HepG2 (cell line): ENCODE data around the gene HECTD4. TPM values are rescaled to one million over a fixed set of nuclear protein-coding genes. Genes with fewer than 3 reads are reported as not detected.
A peak's percentile ranks its signal among the peaks of the same experiment; 100 is the strongest.

Experiments
- DPF2 ChIP-seq: sonication (generic); formaldehyde crosslinking; IDR thresholded peaks from 2 replicates; pipeline ENCODE4 v1.4.0; 2020; ENCODE audit warnings: mild to moderate bottlenecking, low read depth, missing genetic modification reagents, borderline replicate concordance
- GMEB2 ChIP-seq: IDR thresholded peaks from 2 replicates; pipeline ENCODE4 v1.6.1; 2016; ENCODE audit warnings: missing biosample characterization, missing genetic modification reagents, low read depth
- MAZ ChIP-seq, 2 experiments: sonication (generic) in 1 of 2; formaldehyde crosslinking in 1 of 2; IDR thresholded peaks; 2 replicates each; pipeline versions ENCODE4 v1.5.0 to v1.6.1; 2012 to 2020; ENCODE audit warnings: low read depth in 2 of 2, mild to moderate bottlenecking in 2 of 2, borderline replicate concordance in 1 of 2, improper control_type of control experiment in 1 of 2, low read length in 1 of 2, missing genetic modification reagents in 1 of 2, moderate library complexity in 1 of 2
- MXD3 ChIP-seq: IDR thresholded peaks from 2 replicates; pipeline ENCODE4 v1.6.1; 2016; ENCODE audit warnings: mild to moderate bottlenecking, missing biosample characterization, missing genetic modification reagents
- MYNN ChIP-seq: sonication (generic); formaldehyde crosslinking; IDR thresholded peaks from 2 replicates; pipeline ENCODE4 v1.4.0; 2020; ENCODE audit warnings: mild to moderate bottlenecking, low read depth, missing genetic modification reagents
- PHF5A ChIP-seq: IDR thresholded peaks from one replicate; pipeline ENCODE4 v1.6.1; 2018; ENCODE audit warnings: low read depth, missing genetic modification reagents; ENCODE audit not compliant: unreplicated experiment
- ZBTB38 ChIP-seq: sonication (generic); formaldehyde crosslinking; IDR thresholded peaks from 2 replicates; pipeline ENCODE4 v1.5.1; 2020; ENCODE audit warnings: mild to moderate bottlenecking, missing genetic modification reagents
- ZMYM4 ChIP-seq: sonication (generic); formaldehyde crosslinking; IDR thresholded peaks from 2 replicates; pipeline ENCODE4 v1.8.1; 2023; ENCODE audit warnings: mild to moderate bottlenecking, missing genetic modification reagents
- ZNF235 ChIP-seq: sonication (generic); formaldehyde crosslinking; IDR thresholded peaks from 2 replicates; pipeline ENCODE4 v1.8.1; 2023; ENCODE audit warnings: mild to moderate bottlenecking, missing genetic modification reagents, borderline replicate concordance
- ZNF24 ChIP-seq: fragments of 450-650 bp; IDR thresholded peaks from 2 replicates; pipeline ENCODE4 v1.6.1; 2017; ENCODE audit warnings: antibody characterized with exemption, mild to moderate bottlenecking
- ZNF281 ChIP-seq: sonication (generic); formaldehyde crosslinking; IDR thresholded peaks from 2 replicates; pipeline ENCODE4 v1.4.0; 2020; ENCODE audit warnings: missing genetic modification reagents, borderline replicate concordance
- ZNF556 ChIP-seq: sonication (generic); formaldehyde crosslinking; IDR thresholded peaks from 2 replicates; pipeline ENCODE4 v1.4.0; 2020; ENCODE audit warnings: mild to moderate bottlenecking, missing genetic modification reagents, borderline replicate concordance
- ZNF788 ChIP-seq: sonication (generic); formaldehyde crosslinking; IDR thresholded peaks from 2 replicates; pipeline ENCODE4 v1.5.0; 2020; ENCODE audit warnings: mild to moderate bottlenecking, missing genetic modification reagents, borderline replicate concordance
- polyA plus RNA-seq, 8 experiments: library from polyadenylated mRNA; depleted of rRNA in 3 of 8; stranded (reverse) in 7 of 8; unstranded in 1 of 8; fragments of >200 nt; fragmentation: Illumina TruSeq in 4 of 8; extraction: Trizol in 4 of 8; gene quantifications; 2 replicates each; pipeline versions ENCODE4 v1.2.1 to v1.2.3, GENCODE V29; 2011 to 2016; ENCODE audit warnings: low read depth in 4 of 8, missing spikeins in 1 of 8, mixed read lengths in 1 of 8; ENCODE audit not compliant: insufficient read depth in 1 of 8
- total RNA-seq, 5 experiments: library from RNA; depleted of rRNA; stranded (reverse); fragments of >200 nt; fragmentation: Illumina TruSeq; extraction: Trizol; gene quantifications; 2 replicates each; pipeline ENCODE4 v1.2.3, GENCODE V29; 2016; ENCODE audit warnings: low read depth in 1 of 5
- TF ChIP-seq, protein P1 (sequence below): sonication (generic); formaldehyde crosslinking; IDR thresholded peaks from 2 replicates; pipeline ENCODE4 v1.8.1; 2022; ENCODE audit warnings: mild to moderate bottlenecking, missing genetic modification reagents
- TF ChIP-seq, protein P2 (sequence below): sonication (generic); formaldehyde crosslinking; conservative IDR thresholded peaks from 2 replicates; pipeline ENCODE4 v1.4.0; 2020; ENCODE audit warnings: missing genetic modification reagents
- TF ChIP-seq, protein P3 (sequence below): sonication (generic); formaldehyde crosslinking; IDR thresholded peaks from 2 replicates; pipeline ENCODE4 v1.5.0; 2020; ENCODE audit warnings: missing genetic modification reagents

Gene HECTD4
- total and polyA plus RNA-seq, 2 of the 13 experiments (the other 11 are each of a cell fraction or from before 2014, with no cell fraction given) = 9.0 to 11.4 TPM

DNA sequence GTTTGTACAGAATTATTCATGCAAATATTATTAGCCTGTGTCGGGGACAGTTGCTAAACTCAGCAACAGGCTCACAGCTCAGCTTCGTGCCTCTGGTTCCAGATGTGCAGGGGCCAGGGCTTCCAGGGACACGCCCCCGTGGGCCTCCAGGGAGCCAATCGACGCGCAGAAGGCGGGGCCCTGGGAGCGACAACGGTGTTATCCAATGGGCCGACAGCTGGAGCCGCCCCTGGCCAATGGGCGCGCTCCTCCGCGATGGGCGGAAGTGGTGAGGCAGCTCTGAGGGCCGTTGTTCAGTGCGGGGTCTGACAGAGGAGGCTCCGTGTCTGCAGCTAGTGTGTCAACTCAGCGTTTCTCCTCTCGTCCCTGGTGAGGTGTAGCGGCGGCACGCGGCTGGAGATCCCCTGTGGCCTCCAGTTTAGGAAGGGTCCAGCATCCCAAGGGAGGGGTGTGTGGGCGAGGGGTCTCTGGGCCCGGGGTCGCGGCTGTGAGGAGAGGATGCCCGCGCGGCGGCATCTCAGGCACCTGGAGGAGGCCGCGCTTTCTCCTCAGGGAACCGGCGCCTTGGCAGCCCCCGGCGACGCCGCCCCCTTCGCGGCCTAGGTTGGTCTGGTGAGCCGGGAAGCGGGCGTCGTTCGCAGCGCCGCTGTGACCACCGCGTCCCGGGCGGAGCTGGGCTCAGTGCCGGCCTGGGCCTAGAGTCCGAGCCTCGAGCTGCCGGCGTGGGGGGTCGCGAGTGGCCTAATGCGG is 256.8 kb downstream of the HECTD4 start, which contains the start of gene TRAFD1 (continued):
- TF ChIP-seq, protein P1, sequence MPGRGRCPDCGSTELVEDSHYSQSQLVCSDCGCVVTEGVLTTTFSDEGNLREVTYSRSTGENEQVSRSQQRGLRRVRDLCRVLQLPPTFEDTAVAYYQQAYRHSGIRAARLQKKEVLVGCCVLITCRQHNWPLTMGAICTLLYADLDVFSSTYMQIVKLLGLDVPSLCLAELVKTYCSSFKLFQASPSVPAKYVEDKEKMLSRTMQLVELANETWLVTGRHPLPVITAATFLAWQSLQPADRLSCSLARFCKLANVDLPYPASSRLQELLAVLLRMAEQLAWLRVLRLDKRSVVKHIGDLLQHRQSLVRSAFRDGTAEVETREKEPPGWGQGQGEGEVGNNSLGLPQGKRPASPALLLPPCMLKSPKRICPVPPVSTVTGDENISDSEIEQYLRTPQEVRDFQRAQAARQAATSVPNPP (CRISPR knock-in tag) = no peak
- no peak for TF ChIP-seq ZNF281
- TF ChIP-seq, protein P2, sequence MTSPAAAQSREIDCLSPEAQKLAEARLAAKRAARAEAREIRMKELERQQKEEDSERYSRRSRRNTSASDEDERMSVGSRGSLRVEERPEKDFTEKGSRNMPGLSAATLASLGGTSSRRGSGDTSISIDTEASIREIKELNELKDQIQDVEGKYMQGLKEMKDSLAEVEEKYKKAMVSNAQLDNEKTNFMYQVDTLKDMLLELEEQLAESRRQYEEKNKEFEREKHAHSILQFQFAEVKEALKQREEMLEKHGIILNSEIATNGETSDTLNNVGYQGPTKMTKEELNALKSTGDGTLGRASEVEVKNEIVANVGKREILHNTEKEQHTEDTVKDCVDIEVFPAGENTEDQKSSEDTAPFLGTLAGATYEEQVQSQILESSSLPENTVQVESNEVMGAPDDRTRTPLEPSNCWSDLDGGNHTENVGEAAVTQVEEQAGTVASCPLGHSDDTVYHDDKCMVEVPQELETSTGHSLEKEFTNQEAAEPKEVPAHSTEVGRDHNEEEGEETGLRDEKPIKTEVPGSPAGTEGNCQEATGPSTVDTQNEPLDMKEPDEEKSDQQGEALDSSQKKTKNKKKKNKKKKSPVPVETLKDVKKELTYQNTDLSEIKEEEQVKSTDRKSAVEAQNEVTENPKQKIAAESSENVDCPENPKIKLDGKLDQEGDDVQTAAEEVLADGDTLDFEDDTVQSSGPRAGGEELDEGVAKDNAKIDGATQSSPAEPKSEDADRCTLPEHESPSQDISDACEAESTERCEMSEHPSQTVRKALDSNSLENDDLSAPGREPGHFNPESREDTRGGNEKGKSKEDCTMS (CRISPR knock-in tag) = no peak
- TF ChIP-seq PHF5A (CRISPR knock-in tag) = no peak
- no peak for TF ChIP-seq GMEB2 (CRISPR knock-in tag)
- TF ChIP-seq, protein P3, sequence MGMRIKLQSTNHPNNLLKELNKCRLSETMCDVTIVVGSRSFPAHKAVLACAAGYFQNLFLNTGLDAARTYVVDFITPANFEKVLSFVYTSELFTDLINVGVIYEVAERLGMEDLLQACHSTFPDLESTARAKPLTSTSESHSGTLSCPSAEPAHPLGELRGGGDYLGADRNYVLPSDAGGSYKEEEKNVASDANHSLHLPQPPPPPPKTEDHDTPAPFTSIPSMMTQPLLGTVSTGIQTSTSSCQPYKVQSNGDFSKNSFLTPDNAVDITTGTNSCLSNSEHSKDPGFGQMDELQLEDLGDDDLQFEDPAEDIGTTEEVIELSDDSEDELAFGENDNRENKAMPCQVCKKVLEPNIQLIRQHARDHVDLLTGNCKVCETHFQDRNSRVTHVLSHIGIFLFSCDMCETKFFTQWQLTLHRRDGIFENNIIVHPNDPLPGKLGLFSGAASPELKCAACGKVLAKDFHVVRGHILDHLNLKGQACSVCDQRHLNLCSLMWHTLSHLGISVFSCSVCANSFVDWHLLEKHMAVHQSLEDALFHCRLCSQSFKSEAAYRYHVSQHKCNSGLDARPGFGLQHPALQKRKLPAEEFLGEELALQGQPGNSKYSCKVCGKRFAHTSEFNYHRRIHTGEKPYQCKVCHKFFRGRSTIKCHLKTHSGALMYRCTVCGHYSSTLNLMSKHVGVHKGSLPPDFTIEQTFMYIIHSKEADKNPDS (CRISPR knock-in tag) = no peak
- peak; percentile 72; the same call in 1 of the 2 replicates for TF ChIP-seq MXD3 (CRISPR knock-in tag)
- peak; percentile 72 for TF ChIP-seq ZMYM4 (CRISPR knock-in tag)
- TF ChIP-seq ZBTB38 = peak; percentile 77
- TF ChIP-seq ZNF235 (CRISPR knock-in tag) = peak; percentile 73; the same call in 1 of the 2 replicates
- no peak; the same call in 1 of the 2 replicates for TF ChIP-seq ZNF788 (CRISPR knock-in tag)
- no peak for TF ChIP-seq MYNN (CRISPR knock-in tag)
- TF ChIP-seq MAZ (IDR thresholded peaks at IDR 0.05; ENCODE audit: borderline replicate concordance, low read depth, low read length) = peak; percentile 42; the same call in 1 of the 2 replicates
- peak; percentile 78 for TF ChIP-seq MAZ (CRISPR knock-in tag; IDR thresholded peaks at IDR 0.05; ENCODE audit: low read depth)
- TF ChIP-seq ZNF556 (CRISPR knock-in tag) = peak; percentile 47; the same call in 1 of the 2 replicates
- TF ChIP-seq ZNF24 = no peak
- no peak for TF ChIP-seq DPF2 (CRISPR knock-in tag)
